ENCODE results near the gene AP1B1.

DNA sequence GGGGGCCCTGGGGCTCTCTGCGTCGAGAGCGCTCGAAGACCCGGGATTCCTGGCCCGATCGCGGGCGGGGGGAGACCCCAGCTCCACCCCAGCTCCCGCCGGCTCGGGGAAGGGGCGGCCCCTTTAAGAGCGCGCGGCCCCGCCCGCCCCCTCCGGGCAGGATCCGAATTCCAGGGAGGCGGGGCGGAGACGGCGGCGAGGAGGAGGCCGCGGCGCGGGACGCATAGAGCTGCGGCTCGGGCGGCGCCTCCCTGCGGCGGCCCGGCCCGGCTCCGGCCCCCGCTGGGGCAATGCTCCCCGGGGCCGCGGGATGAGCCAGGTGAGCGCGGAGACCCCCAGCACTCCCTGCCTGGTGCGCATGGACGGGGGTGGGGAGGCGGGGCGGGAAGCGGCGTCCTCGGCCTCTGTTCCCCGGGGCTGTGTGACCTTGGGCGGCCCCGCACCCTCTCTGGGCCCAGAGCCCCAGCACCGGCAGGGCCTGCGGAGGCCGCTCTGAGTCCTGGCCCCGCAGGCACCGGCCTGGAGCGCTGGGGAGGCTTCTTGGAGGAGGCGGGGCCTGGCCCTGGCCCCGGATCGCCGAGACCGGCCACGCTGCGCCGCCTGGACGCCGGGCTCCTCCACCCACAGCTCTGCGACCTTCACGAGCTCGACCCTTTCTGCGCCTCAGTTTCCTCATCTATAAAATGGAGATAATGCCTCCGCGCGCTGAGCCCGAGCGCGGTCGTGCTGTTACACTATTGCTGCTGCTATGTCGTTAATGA lies 81.4 kb downstream of the AP1B1 start:
- no peak for TF ChIP-seq EZH2 (IDR thresholded peaks at IDR 0.05; ENCODE audit: low read length, missing control alignments)
- TF ChIP-seq, protein P1, sequence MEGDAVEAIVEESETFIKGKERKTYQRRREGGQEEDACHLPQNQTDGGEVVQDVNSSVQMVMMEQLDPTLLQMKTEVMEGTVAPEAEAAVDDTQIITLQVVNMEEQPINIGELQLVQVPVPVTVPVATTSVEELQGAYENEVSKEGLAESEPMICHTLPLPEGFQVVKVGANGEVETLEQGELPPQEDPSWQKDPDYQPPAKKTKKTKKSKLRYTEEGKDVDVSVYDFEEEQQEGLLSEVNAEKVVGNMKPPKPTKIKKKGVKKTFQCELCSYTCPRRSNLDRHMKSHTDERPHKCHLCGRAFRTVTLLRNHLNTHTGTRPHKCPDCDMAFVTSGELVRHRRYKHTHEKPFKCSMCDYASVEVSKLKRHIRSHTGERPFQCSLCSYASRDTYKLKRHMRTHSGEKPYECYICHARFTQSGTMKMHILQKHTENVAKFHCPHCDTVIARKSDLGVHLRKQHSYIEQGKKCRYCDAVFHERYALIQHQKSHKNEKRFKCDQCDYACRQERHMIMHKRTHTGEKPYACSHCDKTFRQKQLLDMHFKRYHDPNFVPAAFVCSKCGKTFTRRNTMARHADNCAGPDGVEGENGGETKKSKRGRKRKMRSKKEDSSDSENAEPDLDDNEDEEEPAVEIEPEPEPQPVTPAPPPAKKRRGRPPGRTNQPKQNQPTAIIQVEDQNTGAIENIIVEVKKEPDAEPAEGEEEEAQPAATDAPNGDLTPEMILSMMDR (conservative IDR thresholded peaks at IDR 0.05 in 1 of 2, IDR thresholded peaks at IDR 0.05 in 1 of 2; ENCODE audit: low read depth in 1 of 2, low read length in 2 of 2) = no peak
